KMS-11 (cell line): Measurements from ENCODE around the gene FOXL1.

Source experiments
- H2AFZ ChIP-seq: fragments of 200-600 bp; sonication (generic); 2 replicates; pipeline ENCODE4 v1.6.1; 2016; ENCODE audit warnings: antibody characterized with exemption, mixed run types, low read depth
- H3K27ac ChIP-seq: fragments of 200-600 bp; sonication (generic); 2 replicates; pipeline ENCODE4 v1.6.1; 2016; ENCODE audit warnings: mild to moderate bottlenecking, mixed run types
- H3K27me3 ChIP-seq: fragments of 200-600 bp; sonication (generic); 2 replicates; pipeline ENCODE4 v1.6.1; 2017; ENCODE audit warnings: mild to moderate bottlenecking, low read depth, mixed run types, moderate library complexity; ENCODE audit not compliant: insufficient read depth
- H3K36me3 ChIP-seq: fragments of 200-600 bp; sonication (generic); 2 replicates; pipeline ENCODE4 v1.6.1; 2017; ENCODE audit warnings: mild to moderate bottlenecking, mixed run types; ENCODE audit not compliant: insufficient read depth
- H3K4me1 ChIP-seq: fragments of 200-600 bp; sonication (generic); 2 replicates; pipeline ENCODE4 v1.6.1; 2016; ENCODE audit warnings: mild to moderate bottlenecking, low read depth, mixed run types; ENCODE audit not compliant: poor library complexity, severe bottlenecking
- H3K4me2 ChIP-seq: fragments of 200-600 bp; sonication (generic); 2 replicates; pipeline ENCODE4 v1.7.0; 2016; ENCODE audit warnings: mild to moderate bottlenecking, mixed run types
- H3K4me3 ChIP-seq: fragments of 200-600 bp; sonication (generic); IDR thresholded peaks from 2 replicates; pipeline ENCODE4 v1.6.1; 2017; ENCODE audit warnings: low read depth, low read length, mixed read lengths; ENCODE audit not compliant: insufficient read depth
- H3K79me2 ChIP-seq: fragments of 200-600 bp; sonication (generic); 2 replicates; pipeline ENCODE4 v1.6.1; 2016; ENCODE audit warnings: low read depth, mixed run types; ENCODE audit not compliant: insufficient read depth
- H3K9ac ChIP-seq: fragments of 200-600 bp; sonication (generic); 2 replicates; pipeline ENCODE4 v1.6.1; 2016; ENCODE audit warnings: mild to moderate bottlenecking, mixed run types
- H4K20me1 ChIP-seq: fragments of 200-600 bp; sonication (generic); 2 replicates; pipeline ENCODE4 v1.6.1; 2016; ENCODE audit warnings: mild to moderate bottlenecking, mixed run types; ENCODE audit not compliant: insufficient read depth
- CTCF ChIP-seq: fragments of 200-600 bp; sonication (generic); conservative IDR thresholded peaks from 2 replicates; pipeline ENCODE4 v1.6.1; 2017; ENCODE audit warnings: low read depth, mild to moderate bottlenecking, antibody characterized with exemption, low read length, moderate library complexity, mixed read lengths

Gene FOXL1

GRCh38 chr16:86575754-86576557 lies 2.4 kb upstream of the FOXL1 start:
- Histone ChIP-seq H3K36me3 (no peaks in the 10 kb centered on the region), H3K4me2 (no peak overlapping the region), H3K27ac (no peak overlapping the region), H3K79me2 (no peaks in the 10 kb centered on the region), H4K20me1 (no peaks in the 10 kb centered on the region), H3K4me3 (no peak overlapping the region), H3K4me1 (no peaks in the 10 kb centered on the region), H3K9ac (no peak overlapping the region), H3K27me3 (peaks cover 4% of the 10 kb centered on the region; the same call in 1 of the 2 replicates), H2AFZ (no peak overlapping the region)
- TF ChIP-seq CTCF, result no peak

GRCh38 chr16:86576591-86577313 lies 1.6 kb upstream of the FOXL1 start:
- Histone ChIP-seq H3K27me3 (no peaks in the 10 kb centered on the region; the same call in 1 of the 2 replicates), H3K4me3 (no peak overlapping the region), H3K4me1 (no peaks in the 10 kb centered on the region), H3K36me3 (no peaks in the 10 kb centered on the region), H3K79me2 (no peaks in the 10 kb centered on the region), H3K4me2 (no peak overlapping the region), H3K9ac (no peak overlapping the region), H3K27ac (no peak overlapping the region), H4K20me1 (no peaks in the 10 kb centered on the region), H2AFZ (no peak overlapping the region)
- no peak for TF ChIP-seq CTCF

DNA sequence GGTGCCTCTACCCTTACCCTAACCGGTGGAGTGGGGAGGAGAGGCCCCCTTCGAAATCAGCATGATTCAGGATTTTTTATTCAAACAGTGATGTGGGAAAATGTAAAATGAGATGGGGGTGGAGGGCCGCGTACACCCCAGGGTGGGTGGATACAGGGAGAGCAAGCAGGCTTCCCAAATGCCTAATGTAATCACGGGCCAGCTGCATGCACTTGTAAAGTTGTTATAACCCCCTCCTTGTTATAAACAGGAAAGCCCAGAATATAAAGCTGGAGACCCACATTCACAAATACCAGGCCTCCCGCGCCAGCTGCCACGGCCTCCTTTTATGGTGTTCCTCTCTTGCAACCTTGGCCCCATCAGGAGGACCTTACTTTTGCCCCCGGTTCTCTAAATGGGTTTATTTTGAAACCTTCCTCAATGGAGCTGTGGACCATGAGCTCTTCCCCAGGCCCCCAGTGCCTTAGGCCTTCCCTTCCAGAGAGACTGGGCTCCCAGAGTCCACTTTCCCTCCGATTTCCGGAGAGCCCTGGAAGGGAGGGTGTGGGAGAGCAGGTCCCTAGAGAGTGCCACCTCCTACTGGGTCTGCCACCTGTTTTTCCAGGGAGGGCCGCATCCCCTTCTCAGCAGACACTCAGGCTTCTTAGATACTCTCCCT lies 906 bp upstream of the FOXL1 start:
- peaks cover 4% of the 10 kb centered on the region; the same call in 1 of the 2 replicates for H3K27me3 ChIP-seq
- H3K4me1 ChIP-seq, result no peaks in the 10 kb centered on the region
- no peaks in the 10 kb centered on the region for H4K20me1 ChIP-seq
- no peak for TF ChIP-seq CTCF
- no peaks in the 10 kb centered on the region for H3K79me2 ChIP-seq
- H3K27ac ChIP-seq, result no peak overlapping the region
- H3K4me3 ChIP-seq, result no peak overlapping the region
- no peak overlapping the region for H3K4me2 ChIP-seq
- no peak overlapping the region for H3K9ac ChIP-seq
- no peak overlapping the region for H2AFZ ChIP-seq
- H3K36me3 ChIP-seq, result no peaks in the 10 kb centered on the region

- no peak overlapping the region for H3K27ac ChIP-seq
- H3K9ac ChIP-seq, result no peak overlapping the region
- H3K4me3 ChIP-seq, result no peak overlapping the region
- peaks cover 4% of the 10 kb centered on the region; the same call in 1 of the 2 replicates for H3K27me3 ChIP-seq
- H3K4me2 ChIP-seq, result no peak overlapping the region
- no peaks in the 10 kb centered on the region for H3K79me2 ChIP-seq
- no peaks in the 10 kb centered on the region for H4K20me1 ChIP-seq
- no peaks in the 10 kb centered on the region for H3K4me1 ChIP-seq
- no peak overlapping the region for H2AFZ ChIP-seq
- no peak for TF ChIP-seq CTCF
- no peaks in the 10 kb centered on the region for H3K36me3 ChIP-seq
Observed at GRCh38 chr16:86578611-86579267, 390 bp downstream of the FOXL1 start.
